Gastrocnemius medialis (tissue), 4 donors: ENCODE measurements around the gene C22orf23.

Source experiments
- CTCF ChIP-seq, 5 experiments: fragments of 450-650 bp in 3 of 5; fragments of 200-600 bp in 2 of 5; sonication (generic) in 2 of 5; IDR thresholded peaks in 4 of 5; conservative IDR thresholded peaks in 1 of 5; 1 replicate in 4 of 5; 2 replicates in 1 of 5; pipeline ENCODE4 v1.5.1; 2016 to 2019; ENCODE audit warnings: antibody characterized with exemption in 5 of 5, mild to moderate bottlenecking in 3 of 5, moderate library complexity in 3 of 5
- POLR2A ChIP-seq, 2 donors: fragments of 450-650 bp; IDR thresholded peaks; one replicate each; pipeline ENCODE4 v1.6.1; 2017; ENCODE audit warnings: antibody characterized with exemption in 2 of 2, mild to moderate bottlenecking in 2 of 2, moderate library complexity in 2 of 2

DNA sequence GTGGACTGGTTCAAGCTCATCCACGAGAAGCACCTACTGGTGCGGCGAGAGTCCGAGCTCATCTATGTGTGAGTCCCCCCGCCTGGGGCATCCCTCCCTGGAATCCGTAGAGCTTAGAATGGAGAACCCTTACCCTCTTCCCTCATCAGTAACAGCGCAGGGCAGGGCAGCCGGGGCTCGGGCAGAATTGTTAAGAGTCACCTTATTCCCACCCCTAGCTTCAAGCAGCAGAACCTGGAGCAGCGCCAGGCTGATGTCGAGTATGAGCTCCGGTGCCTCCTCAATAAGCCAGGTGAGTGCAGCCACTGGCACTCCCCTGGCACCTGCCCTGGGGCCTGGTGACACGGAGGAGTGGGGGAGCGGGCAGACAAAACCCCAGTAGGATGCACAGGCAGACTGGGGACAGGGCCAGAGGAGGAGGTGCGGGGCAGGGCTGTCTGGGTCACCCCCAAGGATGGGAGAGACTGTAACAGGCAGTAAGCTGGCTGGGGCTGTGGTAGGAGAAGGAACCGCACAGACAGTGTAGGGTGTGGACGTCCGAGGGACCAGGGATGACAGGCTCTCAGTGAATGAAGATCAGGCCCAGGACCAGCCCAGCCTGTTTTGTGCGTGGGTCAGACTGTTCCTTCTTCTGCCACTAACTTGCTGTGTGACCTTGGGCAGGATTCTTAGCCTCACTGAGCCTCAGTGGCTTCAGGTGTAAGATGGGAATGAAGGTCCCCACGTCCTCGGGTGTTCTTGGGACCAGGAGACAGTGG lies 20.4 kb downstream of the C22orf23 start:
- TF ChIP-seq POLR2A (IDR thresholded peaks at IDR 0.05) (no peak), CTCF (IDR thresholded peaks at IDR 0.05 in 4 of 5, conservative IDR thresholded peaks at IDR 0.05 in 1 of 5) (no peak)
